H1 (cell line): ENCODE results near the gene LHPP. TPM values are rescaled to one million over a fixed set of nuclear protein-coding genes. Genes with fewer than 3 reads are reported as not detected.
A peak's percentile ranks its signal among the peaks of the same experiment; 100 is the strongest.

Experiments used
- CTCF ChIA-PET: fragments of 300-600 bp; sonication (Branson Sonifier 250); formaldehyde crosslinking; loops from one replicate; lab custom pipeline; 2021; ENCODE audit not compliant: partially characterized antibody; lab: Charles Lee
- POLR2A ChIA-PET: fragments of 300-600 bp; sonication (Branson Sonifier 250); formaldehyde crosslinking; loops from one replicate; lab custom pipeline; 2021; ENCODE audit warnings: inconsistent platforms; ENCODE audit not compliant: partially characterized antibody; lab: Charles Lee
- DNase-seq, 2 experiments: peaks; one replicate each; pipeline versions ENCODE4 v3.0.0 to v3.0.0-alpha.2; 2010 to 2022; ENCODE audit warnings: low spot score in 2 of 2, low read depth in 1 of 2, mixed read lengths in 1 of 2
- FAIRE-seq: peaks from 2 replicates; lab custom pipeline; 2011; peaks lifted over from hg19 to GRCh38; lab: Jason Lieb, UNC
- H2AFZ ChIP-seq: 2 replicates; pipeline ENCODE4 v1.8.1; 2012; ENCODE audit warnings: low read length, inconsistent platforms
- H2AK5ac ChIP-seq: 2 replicates; pipeline ENCODE4 v1.6.1; 2013; ENCODE audit warnings: low read depth, low read length
- H2BK120ac ChIP-seq: replicated peaks from 2 replicates; pipeline ENCODE3; 2013; ENCODE audit warnings: low read depth, low read length, inconsistent platforms
- H2BK12ac ChIP-seq: 2 replicates; pipeline ENCODE4 v1.6.1; 2013; ENCODE audit warnings: low read depth, low read length
- H2BK15ac ChIP-seq: 2 replicates; pipeline ENCODE4 v1.6.1; 2013; ENCODE audit warnings: low read length
- H2BK20ac ChIP-seq: 2 replicates; pipeline ENCODE4 v1.6.1; 2013; ENCODE audit warnings: low read length
- H2BK5ac ChIP-seq: 2 replicates; pipeline ENCODE4 v1.6.1; 2013; ENCODE audit warnings: low read depth, low read length
- H3K14ac ChIP-seq: 2 replicates; pipeline ENCODE4 v1.6.1; 2013; ENCODE audit warnings: inconsistent platforms; ENCODE audit not compliant: insufficient read length
- H3K18ac ChIP-seq: 2 replicates; pipeline ENCODE4 v1.6.1; 2013; ENCODE audit warnings: low read length; ENCODE audit errors: extremely low read depth
- H3K23ac ChIP-seq: 2 replicates; pipeline ENCODE4 v1.6.1; 2013; ENCODE audit warnings: inconsistent platforms; ENCODE audit not compliant: insufficient read length
- H3K23me2 ChIP-seq: 2 replicates; pipeline ENCODE4 v1.6.1; 2013; ENCODE audit warnings: low read depth, low read length
- H3K27ac ChIP-seq: 2 replicates; pipeline ENCODE4 v1.6.1; 2011; ENCODE audit warnings: low read depth, low read length, inconsistent platforms
- H3K27me3 ChIP-seq, 4 experiments: replicated peaks in 1 of 4; 1 replicate in 1 of 4; 2 replicates in 3 of 4; pipeline versions ENCODE4 v1.6.1 to v1.8.1; 2011 to 2013; ENCODE audit warnings: low read length in 3 of 4, mild to moderate bottlenecking in 3 of 4, inconsistent platforms in 2 of 4, mixed read lengths in 2 of 4, moderate library complexity in 1 of 4; ENCODE audit not compliant: control insufficient read depth in 3 of 4, insufficient read depth in 3 of 4; ENCODE audit errors: extremely low read depth in 1 of 4
- H3K36me3 ChIP-seq, 4 experiments: 2 replicates each; pipeline versions ENCODE4 v1.6.1 to v1.8.1; 2011 to 2013; ENCODE audit warnings: mild to moderate bottlenecking in 4 of 4, low read length in 3 of 4, moderate library complexity in 2 of 4, control low read depth in 1 of 4, inconsistent platforms in 1 of 4; ENCODE audit not compliant: insufficient read depth in 4 of 4, control insufficient read depth in 2 of 4
- H3K4ac ChIP-seq: replicated peaks from 2 replicates; pipeline ENCODE3; 2013; ENCODE audit warnings: low read length, low read depth, mixed read lengths, inconsistent platforms; ENCODE audit not compliant: insufficient read length
- H3K4me1 ChIP-seq, 4 experiments: replicated peaks in 1 of 4; 1 replicate in 1 of 4; 2 replicates in 3 of 4; pipeline versions ENCODE4 v1.6.1 to v1.8.1; 2011 to 2013; ENCODE audit warnings: low read length in 3 of 4, inconsistent platforms in 2 of 4, mixed read lengths in 1 of 4; ENCODE audit not compliant: insufficient read depth in 4 of 4, control insufficient read depth in 3 of 4
- H3K4me2 ChIP-seq, 2 experiments: 2 replicates each; pipeline versions ENCODE4 v1.6.1 to v1.8.1; 2011 to 2013; ENCODE audit warnings: low read depth in 2 of 2, low read length in 2 of 2, control low read depth in 1 of 2, inconsistent platforms in 1 of 2, mild to moderate bottlenecking in 1 of 2; ENCODE audit not compliant: insufficient read depth in 1 of 2
- H3K4me3 ChIP-seq, 4 experiments: fragments of 200-600, 300-600 bp in 1 of 4; sonication (generic), shearing (Covaris generic), sonication (Bioruptor Twin) in 1 of 4; 2 replicates each; pipeline versions ENCODE4 v1.5.1 to v1.8.1; 2011 to 2016; ENCODE audit warnings: low read length in 4 of 4, low read depth in 3 of 4, control low read depth in 2 of 4, inconsistent platforms in 2 of 4, mild to moderate bottlenecking in 2 of 4, mixed read lengths in 1 of 4, moderate library complexity in 1 of 4; ENCODE audit not compliant: insufficient read depth in 2 of 4; ENCODE audit errors: extremely low read depth in 1 of 4
- H3K56ac ChIP-seq: replicated peaks from 2 replicates; pipeline ENCODE3; 2013; ENCODE audit warnings: low read depth, mild to moderate bottlenecking, mixed read lengths, low read length, inconsistent platforms; ENCODE audit not compliant: insufficient read length
- H3K79me1 ChIP-seq: 2 replicates; pipeline ENCODE4 v1.6.1; 2013; ENCODE audit warnings: low read depth, low read length, control low read depth
- H3K79me2 ChIP-seq, 2 experiments: 2 replicates each; pipeline versions ENCODE4 v1.6.1 to v1.8.1; 2012 to 2013; ENCODE audit warnings: low read length in 2 of 2, mild to moderate bottlenecking in 2 of 2, inconsistent platforms in 1 of 2; ENCODE audit not compliant: insufficient read depth in 2 of 2, control insufficient read depth in 1 of 2
- H3K9ac ChIP-seq, 4 experiments: replicated peaks in 1 of 4; 1 replicate in 1 of 4; 2 replicates in 3 of 4; pipeline versions ENCODE4 v1.6.1 to v1.8.1; 2011 to 2013; ENCODE audit warnings: low read depth in 3 of 4, low read length in 3 of 4, control low read depth in 2 of 4, mild to moderate bottlenecking in 2 of 4, moderate library complexity in 2 of 4, inconsistent platforms in 1 of 4; ENCODE audit errors: extremely low read depth in 1 of 4
- H3K9me3 ChIP-seq, 2 experiments: 2 replicates each; pipeline versions ENCODE4 v1.6.1 to v1.8.1; 2012 to 2013; ENCODE audit warnings: mild to moderate bottlenecking in 2 of 2, moderate library complexity in 2 of 2, control low read depth in 1 of 2, inconsistent platforms in 1 of 2, low read depth in 1 of 2, low read length in 1 of 2, mixed read lengths in 1 of 2; ENCODE audit not compliant: insufficient read depth in 2 of 2
- H4K20me1 ChIP-seq, 2 experiments: replicated peaks in 1 of 2; 2 replicates each; pipeline versions ENCODE3 to v1.8.1; 2011 to 2013; ENCODE audit warnings: inconsistent platforms in 2 of 2, low read length in 2 of 2, mild to moderate bottlenecking in 1 of 2; ENCODE audit not compliant: insufficient read depth in 2 of 2, control insufficient read depth in 1 of 2
- H4K5ac ChIP-seq: 2 replicates; pipeline ENCODE4 v1.6.1; 2013; ENCODE audit warnings: low read length, low read depth, mixed read lengths, inconsistent platforms; ENCODE audit not compliant: insufficient read length
- H4K8ac ChIP-seq: 2 replicates; pipeline ENCODE4 v1.8.0; 2013; ENCODE audit warnings: mild to moderate bottlenecking, moderate library complexity, low read length, inconsistent platforms; ENCODE audit not compliant: insufficient read depth; ENCODE audit errors: extremely low read depth
- H4K91ac ChIP-seq: replicated peaks from 2 replicates; pipeline ENCODE3; 2013; ENCODE audit warnings: low read length, mixed read lengths, inconsistent platforms; ENCODE audit not compliant: insufficient read length
- RXRA ChIP-seq: IDR thresholded peaks from 2 replicates; pipeline ENCODE4 v1.6.1; 2011; ENCODE audit warnings: low read depth, mild to moderate bottlenecking, low read length, moderate library complexity; ENCODE audit not compliant: insufficient read depth
- TEAD4 ChIP-seq: IDR thresholded peaks from 2 replicates; pipeline ENCODE4 v1.6.1; 2012; ENCODE audit warnings: low read depth, low read length, inconsistent platforms, mixed read lengths
- WGBS, 2 experiments: shearing (Covaris generic) in 1 of 2; methylation state at CpG; one replicate each; pipeline versions ENCODE4 v1.1.6 to v1.1.7; 2013 to 2015; ENCODE audit warnings: low lambda C conversion rate in 2 of 2, mixed read lengths in 2 of 2, inconsistent platforms in 1 of 2, low coverage in 1 of 2, missing lambda C conversion rate in 1 of 2; ENCODE audit not compliant: insufficient replicate concordance in 2 of 2, insufficient coverage in 1 of 2, insufficient read length in 1 of 2; ENCODE audit errors: extremely low coverage in 1 of 2, missing lambda C conversion rate in 1 of 2; 5-methylcytosine and 5-hydroxymethylcytosine counted together
- polyA plus RNA-seq, 7 experiments: library from polyadenylated mRNA; depleted of rRNA in 3 of 7; stranded (reverse) in 5 of 7; unstranded in 2 of 7; fragments of >200 nt in 5 of 7; fragments of 200-250 nt in 2 of 7; gene quantifications; 1 replicate in 5 of 7; 2 replicates in 1 of 7; 4 replicates in 1 of 7; pipeline versions ENCODE4 v1.2.1 to v1.2.3, GENCODE V29; 2011 to 2013; ENCODE audit warnings: missing spikeins in 2 of 7, mixed read lengths in 2 of 7
- total RNA-seq: library from RNA; stranded (reverse); fragmentation: NEBNext Ultra II Directional; extraction: Animal tissue kit (Norgen Biotek cat#: 25700); gene quantifications from 2 replicates; pipeline ENCODE4 v1.2.1, GENCODE V29; 2021

Gene LHPP
- total and polyA plus RNA-seq, 2 of the 8 experiments (the other 6 are each of a cell fraction or from before 2014, with no cell fraction given): 26.0 to 45.0 TPM

DNA sequence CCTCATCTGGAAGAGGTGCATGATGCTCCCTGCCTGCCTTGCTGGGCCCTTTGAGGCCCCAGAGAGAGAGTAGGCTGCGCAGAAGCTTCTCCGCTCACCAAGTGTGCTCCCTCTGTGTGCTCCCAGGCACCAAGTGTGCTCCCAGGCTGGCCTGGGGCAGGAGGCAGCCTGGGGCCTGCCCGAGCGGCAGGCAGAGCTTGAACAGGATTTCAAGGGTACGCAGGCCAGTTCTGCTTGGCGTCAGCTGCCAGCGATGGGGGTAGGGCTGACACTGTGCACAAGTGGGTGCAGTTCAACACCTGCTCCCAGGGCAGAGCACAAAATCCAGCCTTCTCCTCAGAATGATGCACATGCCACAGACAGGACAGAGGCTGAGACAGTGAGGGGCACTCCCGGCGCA lies 162.8 kb downstream of the LHPP start:
- no peak overlapping the region for H3K4ac ChIP-seq
- no peak for TF ChIP-seq TEAD4
- no peak for TF ChIP-seq RXRA
- no peak overlapping the region; the same call in 1 of the 2 replicates for H4K8ac ChIP-seq
- DNase-seq: no peak
- no peak for FAIRE-seq
- no peak overlapping the region for H4K91ac ChIP-seq
- no peaks in the 10 kb centered on the region for H3K23me2 ChIP-seq
- 96% methylated on average over 9 of the region's 9 CpGs; no CpG with 5 or more reads in 1 of the 2 experiments for WGBS, 2 experiments
- no peak overlapping the region for H3K14ac ChIP-seq
- 0 out of 2 replicates have a peak overlapping the region, but pooled peaks have one; percentile 68 for H2BK12ac ChIP-seq
- H3K4me2 ChIP-seq: no peak overlapping the region
- H3K27me3 ChIP-seq: no peaks in the 10 kb centered on the region
- H2BK15ac ChIP-seq: 0 out of 2 replicates have a peak overlapping the region, but pooled peaks have one; percentile 61
- no peak overlapping the region for H2AK5ac ChIP-seq
- H3K79me2 ChIP-seq: no peaks in the 10 kb centered on the region
- H3K9me3 ChIP-seq: no peaks in the 10 kb centered on the region
- no peak overlapping the region for H2BK120ac ChIP-seq
- no peak overlapping the region for H3K4me3 ChIP-seq
- ChIA-PET CTCF (interaction anchor here (0.6 to 2.3 kb wide), 8 partner anchors 9 to 121 kb away, joined by 3 to 8 read pairs (median 4); no protein-coding TSS in a partner anchor), POLR2A (no interaction called here)
- H3K56ac ChIP-seq: no peak overlapping the region
- H3K79me1 ChIP-seq: peaks cover 4% of the 10 kb centered on the region; the same call in 1 of the 2 replicates
- H2BK5ac ChIP-seq: no peak overlapping the region
- H3K27ac ChIP-seq: peak overlapping the region; percentile 16; the same call in 1 of the 2 replicates
- no peaks in the 10 kb centered on the region for H3K36me3 ChIP-seq
- no peak overlapping the region for H2BK20ac ChIP-seq
- no peak overlapping the region for H4K5ac ChIP-seq
- H3K18ac ChIP-seq: no peak overlapping the region
- H2AFZ ChIP-seq: no peak overlapping the region
- H4K20me1 ChIP-seq: peaks cover 2 to 15% of the 10 kb centered on the region in 2 experiments
- H3K9ac ChIP-seq: no peak overlapping the region
- H3K23ac ChIP-seq: no peak overlapping the region
- peaks cover 6 to 21% (median 12%) of the 10 kb centered on the region in 4 experiments for H3K4me1 ChIP-seq
